ENCODE data around the gene RGS3. TPM values are rescaled to one million over a fixed set of nuclear protein-coding genes. Genes with fewer than 3 reads are reported as not detected.

Gene RGS3
- total and polyA plus RNA-seq, 10 of the 15 experiments (the other 5 are each of a cell fraction or from before 2014, with no cell fraction given) = 2.9 to 138 (median 28.8) TPM

DNA sequence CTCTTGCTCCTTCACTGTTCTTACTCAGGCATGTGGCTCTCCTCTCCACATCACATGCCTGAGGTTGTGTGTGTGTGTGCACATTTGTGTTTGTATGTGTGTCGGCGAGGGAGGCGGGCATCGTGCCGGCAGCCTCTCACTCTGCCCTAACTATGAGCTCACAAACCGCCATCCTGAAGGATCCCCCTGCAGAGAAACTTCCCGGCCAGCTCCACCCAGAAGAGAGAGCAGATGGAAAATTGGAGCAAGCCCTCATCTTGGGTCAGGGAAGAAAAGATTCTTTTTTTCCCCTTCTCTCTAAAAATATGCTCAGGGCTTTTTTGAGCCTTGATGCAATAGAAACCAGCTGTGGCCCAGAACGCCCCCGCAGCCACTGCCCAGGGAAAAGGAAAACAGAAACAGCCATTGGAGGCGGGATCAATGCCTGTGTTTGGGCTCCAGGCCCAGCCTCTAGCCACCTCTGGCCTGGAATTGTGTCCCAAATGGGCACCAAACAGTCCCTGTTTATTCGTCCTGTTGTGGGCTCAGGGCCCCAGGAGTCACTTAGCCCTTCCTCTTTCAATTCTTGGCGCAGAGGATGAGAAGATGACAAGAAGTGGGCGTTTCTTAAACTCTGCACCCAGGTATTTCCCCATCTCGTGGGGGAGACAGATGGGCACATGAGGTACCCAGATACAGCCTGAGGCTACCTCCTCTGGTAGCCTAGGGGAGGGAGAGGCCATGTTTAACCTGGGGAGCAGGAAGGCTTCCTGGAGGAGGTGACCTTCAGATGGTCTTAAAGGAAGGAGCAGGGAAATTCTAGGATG lies 151.5 kb downstream of the RGS3 start:
- intact Hi-C loops (cut with micrococcal nuclease; ENCODE audit: unreplicated experiment) (no loop called here), in situ Hi-C loops (cut with MboI) (no loop called here)
- Histone ChIP-seq H3K4me1 (ENCODE audit: control insufficient read depth, insufficient read depth, low read length) (peaks cover 19% of the 10 kb centered on the region), H2AFZ (ENCODE audit: control insufficient read depth, low read depth, low read length) (peak overlapping the region; percentile 77), H3K27me3 (replicated peaks in 1 of 2; ENCODE audit: control insufficient read depth in 2 of 2, insufficient read depth in 2 of 2, low read length in 1 of 2) (no peaks in the 10 kb centered on the region), H3K9ac (ENCODE audit: control insufficient read depth, insufficient read depth, low read length) (no peak overlapping the region), H3K79me2 (ENCODE audit: control insufficient read depth, insufficient read depth, low read length) (no peaks in the 10 kb centered on the region), H3K36me3 (ENCODE audit: control insufficient read depth in 2 of 2, insufficient read depth in 2 of 2, low read length in 1 of 2) (no peaks in the 10 kb centered on the region), H3K4me3 (no peak overlapping the region), H3K4me2 (ENCODE audit: control insufficient read depth, insufficient read depth) (peak overlapping the region; percentile 74), H3K27ac (ENCODE audit: control insufficient read depth, insufficient read depth) (no peak overlapping the region), H3K9me3 (replicated peaks; ENCODE audit: control insufficient read depth, insufficient read depth, low read length) (no peaks in the 10 kb centered on the region), H4K20me1 (ENCODE audit: control insufficient read depth, insufficient read depth) (no peaks in the 10 kb centered on the region)
- ChIA-PET CTCF (interaction anchor here (1.0 to 1.9 kb wide), 6 partner anchors 9 to 42 kb away, joined by 3 to 7 read pairs (median 3); no protein-coding TSS in a partner anchor), SMC1A (ENCODE audit: uncharacterized antibody, unreplicated experiment) (interaction anchor here (0.9 to 2.0 kb wide), 5 partner anchors 12 to 396 kb away, joined by 3 to 8 read pairs (median 3); no protein-coding TSS in a partner anchor), RAD21 (ENCODE audit: unreplicated experiment) (interaction anchor here (1.0 to 1.6 kb wide), 5 partner anchors 13 to 169 kb away, joined by 3 to 4 read pairs (median 3); no protein-coding TSS in a partner anchor), POLR2A (no interaction called here)
- FAIRE-seq (peak; percentile 66), ATAC-seq (peak; percentile 80), DNase-seq (ENCODE audit: low read depth, low spot score) (no peak)
- BruUV-seq (replicated peaks) = no TSS peak
- WGBS (ENCODE audit: insufficient coverage, insufficient replicate concordance, low lambda C conversion rate, missing lambda C conversion rate) = 41% methylated on average over 14 of the region's 14 CpGs
- 0 out of 2 replicates have a peak, but pooled peaks have one; percentile 41 for TF ChIP-seq MTA2 (IDR thresholded peaks at IDR 0.05; ENCODE audit: low read depth)
- 0 out of 2 replicates have a peak, but pooled peaks have one; percentile 12 for TF ChIP-seq RUNX3 (IDR thresholded peaks at IDR 0.05; ENCODE audit: low read length)
- TF ChIP-seq CBX3 (IDR thresholded peaks at IDR 0.05; ENCODE audit: borderline replicate concordance, low read depth) = no peak
- TF ChIP-seq, protein P1, sequence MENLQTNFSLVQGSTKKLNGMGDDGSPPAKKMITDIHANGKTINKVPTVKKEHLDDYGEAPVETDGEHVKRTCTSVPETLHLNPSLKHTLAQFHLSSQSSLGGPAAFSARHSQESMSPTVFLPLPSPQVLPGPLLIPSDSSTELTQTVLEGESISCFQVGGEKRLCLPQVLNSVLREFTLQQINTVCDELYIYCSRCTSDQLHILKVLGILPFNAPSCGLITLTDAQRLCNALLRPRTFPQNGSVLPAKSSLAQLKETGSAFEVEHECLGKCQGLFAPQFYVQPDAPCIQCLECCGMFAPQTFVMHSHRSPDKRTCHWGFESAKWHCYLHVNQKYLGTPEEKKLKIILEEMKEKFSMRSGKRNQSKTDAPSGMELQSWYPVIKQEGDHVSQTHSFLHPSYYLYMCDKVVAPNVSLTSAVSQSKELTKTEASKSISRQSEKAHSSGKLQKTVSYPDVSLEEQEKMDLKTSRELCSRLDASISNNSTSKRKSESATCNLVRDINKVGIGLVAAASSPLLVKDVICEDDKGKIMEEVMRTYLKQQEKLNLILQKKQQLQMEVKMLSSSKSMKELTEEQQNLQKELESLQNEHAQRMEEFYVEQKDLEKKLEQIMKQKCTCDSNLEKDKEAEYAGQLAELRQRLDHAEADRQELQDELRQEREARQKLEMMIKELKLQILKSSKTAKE (IDR thresholded peaks at IDR 0.05; ENCODE audit: low read depth, poor library complexity, severe bottlenecking) = no peak
- TF ChIP-seq NR2F1 (conservative IDR thresholded peaks at IDR 0.05) = 0 out of 2 replicates have a peak, but pooled peaks have one; percentile 16
- 0 out of 4 replicates have a peak, but pooled peaks of 1 of the 2 experiments have one; percentile 48 for TF ChIP-seq BHLHE40 (IDR thresholded peaks at IDR 0.05; ENCODE audit: borderline replicate concordance in 1 of 2, low read depth in 2 of 2, low read length in 1 of 2)
- peak in 1 of 2 experiments; percentile 95; a peak in 2 of 3 replicates for TF ChIP-seq EGR1 (IDR thresholded peaks at IDR 0.05; ENCODE audit: borderline replicate concordance in 1 of 2, low read depth in 2 of 2, low read length in 2 of 2)
- TF ChIP-seq IKZF1 (conservative IDR thresholded peaks at IDR 0.05) = peak; percentile 87
- TF ChIP-seq IKZF2 (IDR thresholded peaks at IDR 0.05) = peak; percentile 67 to 78
- no peak for TF ChIP-seq WRNIP1 (IDR thresholded peaks at IDR 0.05; ENCODE audit: borderline replicate concordance, low read depth, low read length)
- peak; percentile 70; the same call in 1 of the 2 replicates for TF ChIP-seq DPF2 (IDR thresholded peaks at IDR 0.05)
- no peak for TF ChIP-seq PAX5 (IDR thresholded peaks at IDR 0.05; ENCODE audit: borderline replicate concordance, low read depth, low read length)
- TF ChIP-seq, protein P2, sequence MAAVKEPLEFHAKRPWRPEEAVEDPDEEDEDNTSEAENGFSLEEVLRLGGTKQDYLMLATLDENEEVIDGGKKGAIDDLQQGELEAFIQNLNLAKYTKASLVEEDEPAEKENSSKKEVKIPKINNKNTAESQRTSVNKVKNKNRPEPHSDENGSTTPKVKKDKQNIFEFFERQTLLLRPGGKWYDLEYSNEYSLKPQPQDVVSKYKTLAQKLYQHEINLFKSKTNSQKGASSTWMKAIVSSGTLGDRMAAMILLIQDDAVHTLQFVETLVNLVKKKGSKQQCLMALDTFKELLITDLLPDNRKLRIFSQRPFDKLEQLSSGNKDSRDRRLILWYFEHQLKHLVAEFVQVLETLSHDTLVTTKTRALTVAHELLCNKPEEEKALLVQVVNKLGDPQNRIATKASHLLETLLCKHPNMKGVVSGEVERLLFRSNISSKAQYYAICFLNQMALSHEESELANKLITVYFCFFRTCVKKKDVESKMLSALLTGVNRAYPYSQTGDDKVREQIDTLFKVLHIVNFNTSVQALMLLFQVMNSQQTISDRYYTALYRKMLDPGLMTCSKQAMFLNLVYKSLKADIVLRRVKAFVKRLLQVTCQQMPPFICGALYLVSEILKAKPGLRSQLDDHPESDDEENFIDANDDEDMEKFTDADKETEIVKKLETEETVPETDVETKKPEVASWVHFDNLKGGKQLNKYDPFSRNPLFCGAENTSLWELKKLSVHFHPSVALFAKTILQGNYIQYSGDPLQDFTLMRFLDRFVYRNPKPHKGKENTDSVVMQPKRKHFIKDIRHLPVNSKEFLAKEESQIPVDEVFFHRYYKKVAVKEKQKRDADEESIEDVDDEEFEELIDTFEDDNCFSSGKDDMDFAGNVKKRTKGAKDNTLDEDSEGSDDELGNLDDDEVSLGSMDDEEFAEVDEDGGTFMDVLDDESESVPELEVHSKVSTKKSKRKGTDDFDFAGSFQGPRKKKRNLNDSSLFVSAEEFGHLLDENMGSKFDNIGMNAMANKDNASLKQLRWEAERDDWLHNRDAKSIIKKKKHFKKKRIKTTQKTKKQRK (IDR thresholded peaks at IDR 0.05; ENCODE audit: low read depth, low read length) = no peak
- TF ChIP-seq EED (IDR thresholded peaks at IDR 0.05; ENCODE audit: low read depth) = peak; percentile 76
- TF ChIP-seq, protein P3, sequence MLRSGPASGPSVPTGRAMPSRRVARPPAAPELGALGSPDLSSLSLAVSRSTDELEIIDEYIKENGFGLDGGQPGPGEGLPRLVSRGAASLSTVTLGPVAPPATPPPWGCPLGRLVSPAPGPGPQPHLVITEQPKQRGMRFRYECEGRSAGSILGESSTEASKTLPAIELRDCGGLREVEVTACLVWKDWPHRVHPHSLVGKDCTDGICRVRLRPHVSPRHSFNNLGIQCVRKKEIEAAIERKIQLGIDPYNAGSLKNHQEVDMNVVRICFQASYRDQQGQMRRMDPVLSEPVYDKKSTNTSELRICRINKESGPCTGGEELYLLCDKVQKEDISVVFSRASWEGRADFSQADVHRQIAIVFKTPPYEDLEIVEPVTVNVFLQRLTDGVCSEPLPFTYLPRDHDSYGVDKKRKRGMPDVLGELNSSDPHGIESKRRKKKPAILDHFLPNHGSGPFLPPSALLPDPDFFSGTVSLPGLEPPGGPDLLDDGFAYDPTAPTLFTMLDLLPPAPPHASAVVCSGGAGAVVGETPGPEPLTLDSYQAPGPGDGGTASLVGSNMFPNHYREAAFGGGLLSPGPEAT (IDR thresholded peaks at IDR 0.05; ENCODE audit: low read depth) = peak; percentile 58; the same call in 1 of the 2 replicates

Data from GM12878 (cell line).